Activated naive CD4-positive, alpha-beta T cell treated with anti-CD3 and anti-CD28 coated beads, Interleukin-2, amount 10 ng/mL, durations not matched to agents 7 days and 5 days (primary cell): ENCODE data around the gene PTPRJ.

ENCODE experiments used
- CTCF ChIA-PET: fragments of 350-600 bp; sonication (Branson Sonifier 250); formaldehyde crosslinking; loops from one replicate; lab custom pipeline; 2021; ENCODE audit warnings: antibody characterized with exemption; lab: Charles Lee
- DNase-seq: peaks from one replicate; pipeline ENCODE4 v3.0.0-alpha.2; 2020
- H3K27ac Mint-ChIP-seq: one replicate; pipeline ENCODE4 v1.8.0; 2021; ENCODE audit warnings: mild to moderate bottlenecking, moderate library complexity, mixed read lengths
- H3K27me3 Mint-ChIP-seq: one replicate; pipeline ENCODE4 v1.8.0; 2021; ENCODE audit warnings: mild to moderate bottlenecking, mixed read lengths
- H3K36me3 Mint-ChIP-seq: one replicate; pipeline ENCODE4 v1.8.0; 2021; ENCODE audit warnings: mixed read lengths
- H3K4me1 Mint-ChIP-seq: one replicate; pipeline ENCODE4 v1.8.0; 2021; ENCODE audit warnings: mixed read lengths
- H3K4me3 Mint-ChIP-seq: one replicate; pipeline ENCODE4 v1.8.0; 2021; ENCODE audit warnings: mild to moderate bottlenecking, moderate library complexity, mixed read lengths
- H3K9me3 Mint-ChIP-seq: one replicate; pipeline ENCODE4 v1.8.0; 2021; ENCODE audit warnings: mixed read lengths

The PTPRJ gene

DNA sequence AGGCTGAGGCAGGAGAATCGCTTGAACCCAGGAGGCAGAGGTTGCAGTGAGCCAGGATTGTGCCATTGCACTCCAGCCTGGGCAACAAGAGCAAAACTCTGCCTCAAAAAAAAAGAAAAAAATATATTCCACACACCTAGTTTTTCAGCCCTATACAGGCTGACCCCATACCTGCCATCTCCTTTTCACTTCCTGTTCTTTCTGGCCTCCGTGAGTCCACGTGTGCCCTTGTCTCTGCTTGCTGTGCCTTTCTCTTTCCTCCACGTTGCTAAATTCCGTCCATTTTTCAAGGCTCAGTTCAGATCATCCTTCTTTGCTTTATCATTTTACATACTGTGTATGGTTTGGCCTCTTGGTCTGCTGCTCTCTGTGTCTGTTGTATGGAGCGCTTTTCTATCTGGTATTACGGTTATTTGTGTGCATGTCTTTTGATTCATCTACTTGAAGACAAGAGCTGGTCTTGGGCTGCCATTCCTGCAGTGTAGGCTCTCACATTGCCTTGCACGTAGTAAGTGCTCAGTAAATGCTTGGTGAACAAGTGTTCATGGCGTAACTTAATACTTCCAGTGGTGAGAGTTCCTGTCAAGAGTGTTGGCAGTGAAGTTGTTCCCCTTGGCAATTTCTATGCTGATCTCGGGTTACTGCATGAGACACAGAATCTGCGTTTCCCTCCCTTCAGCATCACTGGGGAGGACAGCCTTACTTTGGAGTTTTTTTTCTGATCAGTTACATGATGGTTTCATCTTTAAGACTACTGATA, 57.5 kb downstream of the PTPRJ start:
- Mint-ChIP-seq H3K9me3 (no peaks in the 10 kb centered on the region), H3K36me3 (peaks cover 63% of the 10 kb centered on the region), H3K27me3 (no peaks in the 10 kb centered on the region), H3K4me1 (peaks cover 74% of the 10 kb centered on the region), H3K4me3 (no peak overlapping the region), H3K27ac (no peak overlapping the region)
- CTCF ChIA-PET = no interaction called here
- no peak for DNase-seq

DNA sequence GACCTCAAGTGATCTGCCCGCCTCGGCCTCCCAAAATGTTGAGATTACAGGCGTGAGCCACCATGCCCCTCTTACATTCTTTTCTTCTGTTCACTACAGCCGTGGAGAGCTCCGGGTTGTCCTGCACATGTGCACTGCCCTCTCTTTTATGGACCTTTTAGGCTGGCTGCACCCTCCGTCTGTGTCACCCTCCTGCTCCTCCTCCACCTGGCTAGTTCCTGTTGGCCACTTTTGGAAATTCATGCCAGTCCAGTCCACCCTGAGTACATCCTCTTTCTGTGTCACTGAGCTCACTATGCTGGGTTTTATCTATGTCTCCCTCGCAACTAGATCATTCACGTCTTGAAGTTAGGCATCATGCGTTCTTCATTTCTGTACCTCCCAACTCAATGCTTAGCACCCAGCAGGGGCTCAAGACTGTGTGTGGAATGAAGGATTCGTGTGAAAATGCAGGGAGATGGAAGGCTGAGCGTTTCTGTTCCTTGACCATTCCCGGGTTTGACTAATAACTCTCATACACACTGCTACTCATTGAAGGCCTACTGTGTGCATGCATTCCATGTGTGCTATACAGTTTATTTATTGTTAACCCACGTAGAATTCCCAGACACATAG, 60.6 kb downstream of the PTPRJ start:
- CTCF ChIA-PET = no interaction called here
- DNase-seq = no peak
- peaks cover 58% of the 10 kb centered on the region for H3K36me3 Mint-ChIP-seq
- H3K4me1 Mint-ChIP-seq = peaks cover 75% of the 10 kb centered on the region
- peak overlapping the region; percentile 39 for H3K27ac Mint-ChIP-seq
- no peaks in the 10 kb centered on the region for H3K9me3 Mint-ChIP-seq
- H3K27me3 Mint-ChIP-seq = no peaks in the 10 kb centered on the region
- no peak overlapping the region for H3K4me3 Mint-ChIP-seq

DNA sequence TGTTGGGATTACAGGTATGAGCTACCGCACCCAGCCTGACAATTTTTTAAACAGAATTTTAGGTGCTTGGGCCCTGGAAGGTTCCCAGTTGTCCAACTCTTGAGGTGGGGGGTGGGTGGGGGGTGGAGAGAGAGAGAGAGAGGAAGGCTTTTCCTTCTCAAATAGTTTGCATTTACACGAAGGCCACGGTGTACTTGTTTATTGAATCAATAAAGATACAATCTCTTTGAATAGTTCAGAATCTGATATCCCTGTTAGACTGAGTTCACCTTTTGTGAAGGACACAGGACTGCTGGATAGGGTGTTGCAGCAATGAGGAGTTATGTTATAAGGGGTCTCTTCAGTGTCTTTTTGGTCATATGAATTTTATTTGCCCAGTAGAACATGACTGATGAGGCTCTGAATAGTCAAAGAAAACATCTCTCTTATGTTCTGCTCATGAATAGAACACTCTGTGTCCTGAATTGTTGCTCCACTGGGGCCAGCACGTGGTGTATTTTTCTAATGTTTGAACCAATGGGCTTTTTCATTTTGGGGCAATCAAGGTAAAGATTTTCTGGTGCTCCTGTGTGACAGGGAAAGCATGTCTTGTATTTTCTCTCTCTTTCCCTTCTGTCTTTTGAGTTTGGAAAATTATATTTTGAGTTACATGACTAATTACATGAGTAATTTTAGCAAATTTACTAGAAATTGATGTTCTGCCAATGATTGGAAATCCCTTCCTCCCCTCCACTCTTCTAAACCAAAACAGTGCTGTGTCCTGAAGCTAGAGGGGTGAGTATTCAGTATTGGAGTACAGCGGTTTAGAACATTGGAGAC, 61.7 kb downstream of the PTPRJ start:
- Mint-ChIP-seq H3K27ac (peak overlapping the region; percentile 54), H3K36me3 (peaks cover 55% of the 10 kb centered on the region), H3K27me3 (no peaks in the 10 kb centered on the region), H3K9me3 (no peaks in the 10 kb centered on the region), H3K4me3 (no peak overlapping the region), H3K4me1 (peaks cover 70% of the 10 kb centered on the region)
- CTCF ChIA-PET = interaction anchor here (1.0 to 2.5 kb wide), 4 partner anchors 9 to 66 kb away, joined by 5 to 13 read pairs (median 6); no protein-coding TSS in a partner anchor
- DNase-seq = no peak

DNA sequence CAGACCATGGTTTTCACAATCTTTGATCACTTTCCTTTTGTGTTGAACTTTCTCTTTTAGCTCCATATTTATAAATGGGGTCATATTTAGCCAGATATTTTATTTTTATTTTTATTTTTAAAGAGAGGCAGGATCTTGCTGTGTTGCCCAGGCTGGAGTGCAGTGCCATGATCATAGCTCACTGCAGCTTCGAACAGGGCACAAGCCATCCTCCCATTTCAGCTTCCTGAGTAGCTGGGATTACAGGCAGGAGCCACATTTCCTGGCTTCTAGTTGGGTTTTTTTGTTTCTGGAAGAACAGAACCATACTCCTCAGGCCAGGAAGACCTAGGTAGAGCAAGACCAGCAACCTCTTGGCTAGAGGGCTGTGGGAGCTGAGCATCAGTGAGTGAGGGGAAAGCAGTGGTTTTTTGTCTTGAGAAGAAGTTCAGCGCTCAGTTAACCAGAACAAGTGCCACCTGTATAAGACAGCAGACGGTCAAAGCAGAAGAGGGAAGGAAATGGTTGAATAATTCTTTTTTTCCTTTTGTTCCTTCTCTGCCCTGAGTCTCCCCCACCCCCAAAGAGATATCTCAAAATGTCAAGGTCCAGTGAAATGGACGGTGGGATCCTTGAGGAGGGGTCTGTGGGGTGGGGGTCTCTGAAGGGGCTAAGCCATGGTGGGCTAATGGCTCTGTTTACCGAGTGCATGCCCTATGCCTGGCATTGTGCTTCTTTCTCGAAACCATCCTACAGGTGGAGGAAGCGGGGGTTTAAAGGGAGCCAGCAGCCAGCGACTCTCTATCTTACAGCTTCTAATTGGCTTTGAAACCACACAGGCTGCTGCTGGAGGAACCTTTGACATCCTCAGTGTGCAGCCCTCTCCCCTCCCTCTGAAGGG, 63.0 kb downstream of the PTPRJ start:
- Mint-ChIP-seq H3K4me3 (peak overlapping the region; percentile 35), H3K9me3 (no peaks in the 10 kb centered on the region)

DNA sequence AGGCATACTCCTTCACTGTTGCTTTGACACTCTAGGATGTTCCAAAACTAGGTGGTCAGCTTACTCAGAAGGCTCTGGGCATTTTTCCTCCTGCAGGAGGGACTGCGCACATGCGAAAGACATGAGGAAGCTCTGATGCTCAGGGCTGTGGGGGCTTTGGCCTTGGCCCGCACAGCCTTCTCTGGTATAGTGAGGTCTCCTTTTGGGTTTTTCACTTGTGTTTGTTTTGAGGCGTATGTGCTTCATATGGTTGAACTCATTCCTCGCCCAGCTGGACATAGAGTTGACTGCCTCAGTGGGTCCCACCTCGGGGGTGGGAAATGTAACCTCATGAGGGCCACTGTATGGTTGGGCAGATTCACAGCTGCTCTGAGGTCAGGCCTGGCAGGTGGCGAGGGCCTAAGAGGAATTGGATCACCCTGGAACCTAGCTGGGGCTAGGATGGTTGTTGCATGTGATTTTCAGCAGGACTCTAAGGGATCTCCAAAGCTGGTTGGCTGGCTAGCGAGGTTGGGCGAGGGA, 63.7 kb downstream of the PTPRJ start:
- no peaks in the 10 kb centered on the region for H3K27me3 Mint-ChIP-seq
- peak overlapping the region; percentile 35 for H3K4me3 Mint-ChIP-seq
- no peaks in the 10 kb centered on the region for H3K9me3 Mint-ChIP-seq
- H3K36me3 Mint-ChIP-seq = peaks cover 56% of the 10 kb centered on the region
- no peak for DNase-seq
- H3K4me1 Mint-ChIP-seq = peaks cover 71% of the 10 kb centered on the region
- H3K27ac Mint-ChIP-seq = peak overlapping the region; percentile 84
- CTCF ChIA-PET = interaction anchor here (0.5 to 2.5 kb wide), 5 partner anchors 12 to 105 kb away, joined by 3 to 13 read pairs (median 4); no protein-coding TSS in a partner anchor

More for the DNA sequence above, 63.0 kb downstream of the PTPRJ start:
- CTCF ChIA-PET = interaction anchor here (0.5 to 2.5 kb wide), 7 partner anchors 11 to 104 kb away, joined by 3 to 13 read pairs (median 5); no protein-coding TSS in a partner anchor
- Mint-ChIP-seq H3K4me1 (peaks cover 67% of the 10 kb centered on the region), H3K36me3 (peaks cover 55% of the 10 kb centered on the region), H3K27me3 (no peaks in the 10 kb centered on the region), H3K27ac (peak overlapping the region; percentile 84)
- DNase-seq = peak; percentile 59

DNA sequence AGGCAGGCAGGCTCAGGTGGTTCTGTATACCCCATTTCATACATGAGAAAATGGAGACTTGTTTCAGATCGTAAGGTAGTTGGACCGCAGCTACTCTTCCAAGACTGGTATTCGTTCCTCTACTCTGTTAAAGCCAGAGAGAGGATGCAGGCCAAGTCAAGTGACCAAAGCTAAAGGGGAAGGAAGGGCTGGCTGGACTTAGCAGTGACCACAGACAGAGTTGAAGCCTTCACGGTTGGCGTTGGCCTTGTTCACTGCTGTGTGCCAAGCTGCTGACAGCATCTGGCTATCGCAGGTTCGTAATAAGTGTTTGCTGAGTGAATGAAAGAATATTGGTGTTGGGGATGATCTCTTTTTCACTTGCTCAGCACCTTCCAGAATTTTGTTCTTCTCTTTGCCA, 64.2 kb downstream of the PTPRJ start:
- Mint-ChIP-seq H3K27me3 (no peaks in the 10 kb centered on the region), H3K4me3 (no peak overlapping the region), H3K36me3 (peaks cover 52% of the 10 kb centered on the region), H3K9me3 (no peaks in the 10 kb centered on the region), H3K27ac (peak overlapping the region; percentile 84), H3K4me1 (peaks cover 70% of the 10 kb centered on the region)
- DNase-seq = no peak
- CTCF ChIA-PET = interaction anchor here (1.0 to 2.5 kb wide), 2 partner anchors 11 to 65 kb away, joined by 3 to 13 read pairs; no protein-coding TSS in a partner anchor

DNA sequence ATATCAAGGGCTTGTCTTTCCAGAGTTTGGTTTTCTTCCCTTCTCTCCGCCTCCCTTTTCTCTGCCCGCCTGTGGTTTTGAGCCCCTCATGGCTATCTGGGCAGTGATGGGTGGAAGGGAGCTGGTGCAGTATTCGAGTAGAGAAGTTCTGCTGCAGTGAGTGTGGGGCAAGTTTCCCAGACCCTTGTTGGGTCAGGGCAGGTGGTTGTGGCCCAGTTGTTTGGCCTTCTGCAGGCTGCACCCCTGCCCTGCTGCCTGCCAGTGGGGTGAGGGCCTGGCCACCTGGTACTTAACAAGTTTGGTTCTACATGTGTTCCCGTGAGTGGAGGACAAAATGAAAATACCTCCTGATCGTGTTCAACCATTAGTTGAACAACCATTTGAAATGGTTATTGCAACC, 65.2 kb downstream of the PTPRJ start:
- CTCF ChIA-PET = interaction anchor here (1.1 kb wide), 1 partner anchor 10 kb away, joined by 4 read pairs; no protein-coding TSS in a partner anchor
- Mint-ChIP-seq H3K27me3 (no peaks in the 10 kb centered on the region), H3K36me3 (peaks cover 52% of the 10 kb centered on the region), H3K27ac (no peak overlapping the region), H3K4me3 (no peak overlapping the region), H3K9me3 (no peaks in the 10 kb centered on the region), H3K4me1 (peaks cover 76% of the 10 kb centered on the region)
- DNase-seq = no peak

DNA sequence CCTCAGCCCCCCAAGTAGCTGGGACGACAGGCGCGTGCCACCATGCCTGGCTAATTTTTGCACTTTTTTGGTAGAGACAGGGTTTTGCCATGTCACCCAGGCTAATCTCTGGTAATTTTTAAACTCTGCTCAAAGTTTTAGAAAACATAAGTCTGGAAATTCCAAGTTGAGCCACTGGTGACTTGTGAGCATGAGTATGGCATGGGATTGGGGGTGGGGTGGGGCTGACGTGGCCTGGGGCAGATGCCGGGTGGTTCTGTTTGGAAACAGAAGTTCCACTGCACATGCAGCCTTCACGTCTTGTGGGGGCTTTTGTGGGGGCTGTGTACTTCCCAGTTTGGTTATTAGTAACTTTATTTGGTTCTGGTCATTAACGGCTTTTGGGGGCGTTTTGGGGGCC, 67.3 kb downstream of the PTPRJ start:
- Mint-ChIP-seq H3K27me3 (no peaks in the 10 kb centered on the region), H3K4me1 (peaks cover 84% of the 10 kb centered on the region), H3K27ac (no peak overlapping the region), H3K36me3 (peaks cover 52% of the 10 kb centered on the region), H3K9me3 (no peaks in the 10 kb centered on the region), H3K4me3 (no peak overlapping the region)
- DNase-seq = no peak
- CTCF ChIA-PET = interaction anchor here (0.6 kb wide), 1 partner anchor 14 kb away, joined by 4 read pairs; no protein-coding TSS in a partner anchor

DNA sequence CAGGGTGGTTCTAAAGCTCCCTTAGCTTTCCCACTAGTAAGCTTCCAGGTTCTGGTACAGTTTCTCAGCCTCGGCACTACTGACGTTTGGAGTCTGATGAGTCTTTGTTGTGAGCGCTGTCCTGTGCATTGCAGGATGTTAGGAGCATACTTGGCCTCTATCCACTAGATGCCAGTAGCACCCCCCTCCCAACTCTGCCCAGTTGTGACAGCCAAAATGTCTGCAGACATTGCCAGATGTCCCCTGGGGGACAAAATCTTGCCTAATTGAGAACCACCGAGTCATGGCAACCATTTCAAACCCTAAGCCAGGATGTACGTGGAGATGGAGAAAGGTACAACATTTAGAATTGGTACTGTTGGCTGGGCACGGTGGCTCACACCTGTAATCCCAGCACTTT, 68.7 kb downstream of the PTPRJ start:
- Mint-ChIP-seq H3K4me1 (peaks cover 79% of the 10 kb centered on the region), H3K36me3 (peaks cover 53% of the 10 kb centered on the region), H3K27ac (no peak overlapping the region), H3K27me3 (no peaks in the 10 kb centered on the region), H3K9me3 (no peaks in the 10 kb centered on the region), H3K4me3 (no peak overlapping the region)
- no peak for DNase-seq
- CTCF ChIA-PET = no interaction called here

DNA sequence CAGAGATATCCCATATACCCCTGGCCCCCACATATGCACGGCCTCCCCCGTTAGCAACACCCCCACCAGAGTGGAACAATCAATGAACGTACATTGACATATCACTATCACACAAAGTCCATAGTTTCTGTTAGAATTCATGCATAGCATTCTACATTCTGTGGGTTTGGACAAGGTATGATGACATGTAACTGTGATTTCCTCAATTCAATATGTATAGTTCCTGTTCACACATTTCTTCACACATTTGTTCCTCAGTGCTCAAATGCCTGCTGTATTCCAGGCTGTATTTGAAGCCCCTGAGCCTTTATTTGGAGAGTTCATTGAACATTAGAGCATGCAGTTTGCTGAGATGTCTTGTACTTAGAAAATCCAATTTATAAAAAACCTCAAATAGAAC, 69.9 kb downstream of the PTPRJ start:
- Mint-ChIP-seq H3K9me3 (no peaks in the 10 kb centered on the region), H3K4me1 (peaks cover 78% of the 10 kb centered on the region)
- CTCF ChIA-PET = no interaction called here

DNA sequence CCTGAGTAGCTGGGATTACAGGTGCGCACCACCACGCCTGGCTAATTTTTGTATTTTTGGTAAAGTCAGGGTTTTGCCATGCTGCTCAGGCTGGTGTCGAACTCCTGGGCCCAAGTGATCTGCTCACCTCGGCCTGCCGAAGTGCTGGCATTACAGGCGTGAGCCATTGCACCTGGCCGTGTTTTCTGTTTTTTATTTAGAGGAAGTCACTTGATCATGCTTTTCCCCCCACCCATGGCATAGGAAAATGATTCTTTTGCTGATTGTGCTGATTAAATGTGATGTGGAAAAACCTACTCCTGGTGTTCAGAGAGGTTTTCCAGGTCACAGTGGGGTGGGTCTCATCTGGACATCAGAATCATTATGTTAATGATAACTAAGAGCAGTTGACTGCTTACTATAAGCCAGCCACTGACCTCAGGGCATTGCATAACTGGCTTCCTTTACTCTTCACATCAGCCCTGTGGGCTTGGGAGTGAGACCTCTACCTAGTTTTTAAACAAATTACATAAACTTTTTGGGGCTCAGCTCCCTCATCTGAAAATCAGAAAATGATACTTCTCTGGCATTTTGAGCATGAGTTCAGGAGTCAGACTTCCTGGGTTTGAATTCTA, 71.0 kb downstream of the PTPRJ start:
- CTCF ChIA-PET = interaction anchor here (2.0 kb wide), 1 partner anchor 56 kb away, joined by 4 read pairs; no protein-coding TSS in a partner anchor
- no peaks in the 10 kb centered on the region for H3K9me3 Mint-ChIP-seq
- H3K36me3 Mint-ChIP-seq = peaks cover 41% of the 10 kb centered on the region
- DNase-seq = no peak
- no peak overlapping the region for H3K27ac Mint-ChIP-seq
- no peaks in the 10 kb centered on the region for H3K27me3 Mint-ChIP-seq
- H3K4me1 Mint-ChIP-seq = peaks cover 78% of the 10 kb centered on the region
- no peak overlapping the region for H3K4me3 Mint-ChIP-seq

More for the DNA sequence above, 69.9 kb downstream of the PTPRJ start:
- no peak for DNase-seq
- no peak overlapping the region for H3K27ac Mint-ChIP-seq
- H3K27me3 Mint-ChIP-seq = no peaks in the 10 kb centered on the region
- no peak overlapping the region for H3K4me3 Mint-ChIP-seq
- peaks cover 48% of the 10 kb centered on the region for H3K36me3 Mint-ChIP-seq

DNA sequence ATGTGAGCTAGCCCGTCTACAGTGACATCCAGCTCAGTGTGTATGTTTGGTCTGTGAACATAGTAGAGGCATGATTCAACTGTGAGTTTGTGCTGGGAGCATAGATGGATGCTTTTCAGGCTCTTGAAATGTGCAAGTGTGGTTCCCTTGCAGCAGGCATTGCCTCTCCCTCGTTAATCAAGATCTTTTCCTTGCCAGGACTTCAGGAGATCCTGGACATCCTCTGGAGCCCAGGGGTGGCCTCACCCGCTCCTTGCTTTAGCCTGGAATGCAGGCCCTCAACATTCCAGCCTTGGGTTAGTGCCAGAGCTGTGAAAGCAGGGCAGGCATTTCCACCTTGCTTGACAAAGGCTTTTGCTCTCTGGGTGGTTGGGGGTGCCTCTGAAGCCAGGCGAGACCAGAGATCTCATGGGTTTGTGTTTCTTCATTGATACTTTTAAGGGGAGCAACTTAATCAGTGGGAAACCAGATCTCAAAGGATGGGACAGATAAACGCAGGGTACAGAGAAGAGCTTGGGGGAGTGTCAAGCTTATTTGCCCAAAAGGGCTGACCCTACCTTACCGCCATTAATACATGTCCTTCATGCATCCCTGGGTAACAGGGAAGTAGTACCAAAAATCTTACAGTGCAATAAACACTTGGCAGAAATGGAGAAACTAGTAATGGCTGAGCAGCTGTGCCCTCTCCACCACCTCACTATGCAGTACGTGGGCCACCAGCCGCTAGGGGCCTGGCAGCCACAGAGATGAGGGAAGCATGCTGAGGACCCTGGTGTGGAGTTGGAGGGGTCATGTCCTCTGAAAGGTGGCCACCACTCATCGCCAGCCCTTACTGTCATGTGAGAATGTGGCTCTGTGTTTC, 72.1 kb downstream of the PTPRJ start:
- H3K27ac Mint-ChIP-seq = no peak overlapping the region
- CTCF ChIA-PET = interaction anchor here (2.0 kb wide), 1 partner anchor 55 kb away, joined by 4 read pairs; no protein-coding TSS in a partner anchor

More for the DNA sequence above, 72.1 kb downstream of the PTPRJ start:
- DNase-seq = no peak
- Mint-ChIP-seq H3K4me1 (peaks cover 87% of the 10 kb centered on the region), H3K4me3 (no peak overlapping the region), H3K27me3 (no peaks in the 10 kb centered on the region), H3K36me3 (peaks cover 39% of the 10 kb centered on the region), H3K9me3 (no peaks in the 10 kb centered on the region)
